A549 (cell line): ENCODE results near the gene STOM. TPM values are rescaled to one million over a fixed set of nuclear protein-coding genes. Genes with fewer than 3 reads are reported as not detected.

Experiments used
- ATAC-seq, 2 experiments: fragments of 200-7000 bp in 1 of 2; fragments of >200 bp in 1 of 2; cut with Nextera tagmentation in 1 of 2; cut with Tn5 transposase in 1 of 2; 3 replicates each; pipeline versions ENCODE4 v1.8.0 to v1.9.1; 2018 to 2020; ENCODE audit warnings: mild to moderate bottlenecking in 1 of 2, moderate library complexity in 1 of 2
- CTCF ChIA-PET: fragments of 300-600 bp; sonication (Branson Sonifier 250); formaldehyde crosslinking; extraction: SDS; loops from one replicate; lab custom pipeline; 2021; ENCODE audit warnings: antibody characterized with exemption, inconsistent platforms; lab: Yijun Ruan, JAX
- POLR2A ChIA-PET: fragments of 350-600 bp; formaldehyde crosslinking; extraction: SDS; loops from one replicate; lab custom pipeline; 2021; ENCODE audit warnings: antibody characterized with exemption, inconsistent platforms; lab: Yijun Ruan, JAX
- DNase-seq, 2 experiments: peaks; one replicate each; pipeline versions ENCODE4 v3.0.0 to v3.0.0-alpha.2; 2011 to 2016; ENCODE audit warnings: low read depth in 1 of 2, low spot score in 1 of 2
- FAIRE-seq: peaks from 2 replicates; lab custom pipeline; 2011; peaks lifted over from hg19 to GRCh38; lab: Jason Lieb, UNC
- H3K27ac ChIP-seq, 2 experiments: fragments of >200 bp; sonication (Bioruptor Twin); formaldehyde crosslinking; 3 replicates each; pipeline ENCODE4 v1.5.1; 2016 to 2017
- H3K4me1 ChIP-seq: fragments of >200 bp; sonication (Bioruptor Twin); formaldehyde crosslinking; 3 replicates; pipeline ENCODE4 v1.6.1; 2016
- H3K4me2 ChIP-seq: fragments of >200 bp; sonication (Bioruptor Twin); formaldehyde crosslinking; 3 replicates; pipeline ENCODE4 v1.6.1; 2016
- H3K4me3 ChIP-seq: fragments of >200 bp; sonication (Bioruptor Twin); formaldehyde crosslinking; 3 replicates; pipeline ENCODE4 v1.5.1; 2016
- H3K9me3 ChIP-seq: fragments of >200 bp; sonication (Bioruptor Twin); formaldehyde crosslinking; 3 replicates; pipeline ENCODE4 v1.6.1; 2016
- CBX2 ChIP-seq: fragments of 200-600 bp; sonication (generic); IDR thresholded peaks from 2 replicates; pipeline ENCODE4 v1.6.1; 2016; ENCODE audit warnings: low read depth, mild to moderate bottlenecking, borderline replicate concordance
- FOSB ChIP-seq: fragments of 250-450 bp; sonication (Bioruptor Pico); IDR thresholded peaks from 2 replicates; pipeline ENCODE4 v1.5.0; 2020; ENCODE audit warnings: mild to moderate bottlenecking, moderate library complexity
- FOXS1 ChIP-seq: fragments of 250-450 bp; sonication (Bioruptor Pico); IDR thresholded peaks from 2 replicates; pipeline ENCODE4 v1.5.0; 2020; ENCODE audit warnings: mild to moderate bottlenecking, moderate library complexity
- HES2 ChIP-seq: fragments of >200 bp; sonication (Bioruptor Twin); formaldehyde crosslinking; IDR thresholded peaks from 2 replicates; pipeline ENCODE4 v1.6.1; 2016
- HOXA7 ChIP-seq: fragments of 250-450 bp; sonication (Bioruptor Pico); IDR thresholded peaks from 2 replicates; pipeline ENCODE4 v1.5.0; 2020; ENCODE audit warnings: mild to moderate bottlenecking, moderate library complexity
- HOXB13 ChIP-seq: fragments of 250-450 bp; sonication (Bioruptor Pico); IDR thresholded peaks from 2 replicates; pipeline ENCODE4 v1.5.0; 2020; ENCODE audit warnings: low read depth, mild to moderate bottlenecking, moderate library complexity
- HOXB5 ChIP-seq: fragments of 250-450 bp; sonication (Bioruptor Pico); IDR thresholded peaks from 2 replicates; pipeline ENCODE4 v1.5.0; 2020; ENCODE audit warnings: mild to moderate bottlenecking, moderate library complexity
- JUN ChIP-seq, 2 experiments: fragments of >200 bp; sonication (Bioruptor Twin); formaldehyde crosslinking; IDR thresholded peaks; 2 replicates in 1 of 2; 3 replicates in 1 of 2; pipeline ENCODE4 v1.6.1; 2016 to 2017
- MAFK ChIP-seq: fragments of 450-650 bp; IDR thresholded peaks from 2 replicates; pipeline ENCODE4 v1.6.1; 2014; ENCODE audit not compliant: partially characterized antibody
- MAX ChIP-seq: IDR thresholded peaks from 2 replicates; pipeline ENCODE4 v1.6.1; 2012
- NFE2L2 ChIP-seq: fragments of 150-350 bp; conservative IDR thresholded peaks from 2 replicates; pipeline ENCODE4 v1.6.1; 2014; ENCODE audit warnings: low read length
- NR3C1 ChIP-seq: fragments of >200 bp; sonication (Bioruptor Twin); formaldehyde crosslinking; IDR thresholded peaks from 3 replicates; pipeline ENCODE4 v1.6.1; 2017
- POLR2A ChIP-seq: IDR thresholded peaks from 2 replicates; pipeline ENCODE4 v1.6.1; 2012; ENCODE audit warnings: mild to moderate bottlenecking, low read length
- REST ChIP-seq: fragments of 200-600 bp; sonication (generic); IDR thresholded peaks from 2 replicates; pipeline ENCODE4 v1.6.1; 2016; ENCODE audit warnings: antibody characterized with exemption, mild to moderate bottlenecking, moderate library complexity
- SMC3 ChIP-seq: fragments of >200 bp; sonication (Bioruptor Twin); formaldehyde crosslinking; IDR thresholded peaks from 3 replicates; pipeline ENCODE4 v1.6.1; 2018; ENCODE audit warnings: inconsistent platforms
- ZFP36 ChIP-seq: fragments of 450-650 bp; IDR thresholded peaks from 2 replicates; pipeline ENCODE4 v1.6.1; 2014; ENCODE audit warnings: borderline replicate concordance; ENCODE audit not compliant: partially characterized antibody
- WGBS: methylation state at CpG from one replicate; pipeline ENCODE4 v1.1.6; 2017; ENCODE audit errors: missing lambda C conversion rate; 5-methylcytosine and 5-hydroxymethylcytosine counted together
- polyA plus RNA-seq, 4 experiments: library from polyadenylated mRNA; depleted of rRNA in 3 of 4; stranded (reverse); fragments of >200 nt; fragmentation: RNase III in 1 of 4; extraction: RNeasy Plus Mini Kit Qiagen cat#74134 plus additional on column Dnase treatment in 1 of 4; gene quantifications; 2 replicates in 3 of 4; 3 replicates in 1 of 4; pipeline ENCODE4 v1.2.3, GENCODE V29; 2011 to 2017

Gene STOM
- polyA plus RNA-seq, 2 of the 4 experiments (the other 2 are of a cell fraction), result 83.3 to 246 TPM

GRCh38 chr9:121324316-121324715 is 45.7 kb downstream of the STOM start:
- Histone ChIP-seq H3K4me1 (peaks cover 63% of the 10 kb centered on the region), H3K4me3 (no peak overlapping the region), H3K9me3 (no peaks in the 10 kb centered on the region), H3K27ac (peak overlapping the region; percentile 90 to 92; a peak in 5 of 6 replicates), H3K4me2 (no peak overlapping the region)
- WGBS, result 94% methylated on average over 5 of the region's 5 CpGs
- TF ChIP-seq SMC3 (no peak), HOXB5 (CRISPR knock-in tag) (no peak), FOXS1 (CRISPR knock-in tag) (no peak), POLR2A (no peak), CBX2 (no peak), HOXA7 (CRISPR knock-in tag) (no peak), NFE2L2 (no peak), ZFP36 (no peak), HES2 (no peak), NR3C1 (no peak), HOXB13 (no peak), REST (no peak)
- CTCF ChIA-PET, result interaction anchor here (0.6 to 14.9 kb wide), 3 partner anchors 21 to 344 kb away, joined by 3 to 301 read pairs (median 5); no protein-coding TSS in a partner anchor
- ATAC-seq (no peak), DNase-seq (no peak), FAIRE-seq (no peak)
- POLR2A ChIA-PET, result no interaction called here

GRCh38 chr9:121323449-121324151 is 46.5 kb downstream of the STOM start:
- 93% methylated on average over 10 of the region's 10 CpGs for WGBS
- no peak for DNase-seq
- ATAC-seq, result no peak
- ChIA-PET CTCF (interaction anchor here (0.6 to 14.9 kb wide), 6 partner anchors 9 to 468 kb away, joined by 3 to 410 read pairs (median 34); no protein-coding TSS in a partner anchor), POLR2A (no interaction called here)
- FAIRE-seq, result no peak
- peak overlapping the region; percentile 90 to 92 for H3K27ac ChIP-seq
- H3K4me2 ChIP-seq, result peak overlapping the region; percentile 70; the same call in 2 of the 3 replicates
- H3K4me1 ChIP-seq, result peaks cover 68% of the 10 kb centered on the region
- no peaks in the 10 kb centered on the region for H3K9me3 ChIP-seq
- H3K4me3 ChIP-seq, result no peak overlapping the region
- TF ChIP-seq MAX (no peak), MAFK (peak; percentile 95)
- TF ChIP-seq, all 56 proteins: peak for 1

- peak overlapping the region; percentile 6; the same call in 1 of the 3 replicates for H3K4me3 ChIP-seq
- H3K4me1 ChIP-seq, result peaks cover 73% of the 10 kb centered on the region
- no peaks in the 10 kb centered on the region for H3K9me3 ChIP-seq
- peak overlapping the region; percentile 90 to 92 for H3K27ac ChIP-seq
- POLR2A ChIA-PET, result no interaction called here
- CTCF ChIA-PET, result interaction anchor here (0.6 to 14.9 kb wide), 5 partner anchors 10 to 467 kb away, joined by 3 to 410 read pairs (median 62); no protein-coding TSS in a partner anchor
- FAIRE-seq, result no peak
- DNase-seq, result no peak
- 44% methylated on average over 8 of the region's 10 CpGs for WGBS
- ATAC-seq, result peak in 1 of 2 experiments; percentile 5; a peak in 2 of 6 replicates
- peak overlapping the region; percentile 70 for H3K4me2 ChIP-seq
- TF ChIP-seq FOSB, result no peak
- peak in 1 of 2 experiments; percentile 13; a peak in 1 of 5 replicates for TF ChIP-seq JUN (IDR thresholded peaks at IDR 0.05)
Measured at GRCh38 chr9:121322737-121323448, 47.2 kb downstream of the STOM start.
